Spleen (tissue), 7 donors: Measurements from ENCODE around the gene DDX5.

Source experiments
- POLR2A ChIP-seq, 3 donors: fragments of 450-650 bp; IDR thresholded peaks; one replicate each; pipeline ENCODE4 v1.5.1; 2017; ENCODE audit warnings: antibody characterized with exemption in 3 of 3, mild to moderate bottlenecking in 1 of 3
- TF ChIP-seq, protein P1 (sequence below), 11 experiments: fragments of 200-600 bp in 7 of 11; fragments of 450-650 bp in 4 of 11; sonication (generic) in 4 of 11; IDR thresholded peaks in 8 of 11; conservative IDR thresholded peaks in 3 of 11; 1 replicate in 7 of 11; 2 replicates in 4 of 11; pipeline versions ENCODE4 v1.4.0 to v1.8.0; 2016 to 2021; ENCODE audit warnings: antibody characterized with exemption in 11 of 11, inconsistent platforms in 4 of 11, mild to moderate bottlenecking in 1 of 11
- donor health status: DM: no; HTN: no; CAD: no; lungs with moderate emphysema.
- donor health status: DM: no; HTN: no; CAD: no.
- donor health status: DM: no; HTN: no; CAD: no.

DNA sequence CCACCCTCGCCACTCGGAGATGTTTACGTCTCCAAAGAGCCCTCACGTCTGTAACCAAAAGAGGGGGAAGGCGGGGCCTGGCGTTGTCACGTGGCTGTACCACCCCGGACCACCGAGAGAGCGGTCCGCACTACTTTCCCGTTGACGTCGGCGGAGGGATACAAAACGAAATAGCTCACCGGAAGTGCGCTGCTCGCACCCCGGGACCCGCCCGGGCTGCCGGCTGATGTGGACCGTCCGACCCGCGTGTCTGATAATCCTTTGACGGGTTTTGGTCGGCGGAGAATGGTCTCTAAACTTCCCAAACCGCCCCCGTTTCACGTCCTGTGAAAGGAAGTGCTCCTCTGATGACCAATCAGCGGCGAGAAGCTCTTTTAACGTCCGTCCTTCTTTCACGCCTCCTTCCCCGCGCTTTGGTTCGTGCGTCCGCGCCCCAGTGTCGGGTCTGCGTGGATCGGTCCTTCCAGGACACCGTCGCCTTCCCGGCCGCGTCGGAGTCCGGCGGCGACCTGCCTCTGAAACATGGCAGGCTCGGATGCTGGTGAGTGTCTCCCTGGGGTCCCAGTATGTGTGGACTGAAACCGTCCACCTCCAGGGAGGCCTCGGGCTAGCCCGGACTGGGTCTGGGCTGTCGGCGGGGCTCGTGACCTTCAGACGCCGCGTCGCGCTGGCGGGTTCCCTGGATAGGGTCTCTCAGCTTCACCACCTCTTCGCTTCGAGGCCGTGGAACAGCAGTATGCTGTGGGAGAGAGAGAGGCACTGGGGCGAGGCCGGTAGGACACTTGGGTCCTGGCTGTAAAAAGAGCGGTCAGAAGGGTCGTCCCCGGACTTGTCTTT lies 705 bp upstream of the DDX5 start, which contains the start of gene CEP95:
- peak; percentile 35 to 60 (median 46) for TF ChIP-seq POLR2A (IDR thresholded peaks at IDR 0.05)
- TF ChIP-seq, protein P1, sequence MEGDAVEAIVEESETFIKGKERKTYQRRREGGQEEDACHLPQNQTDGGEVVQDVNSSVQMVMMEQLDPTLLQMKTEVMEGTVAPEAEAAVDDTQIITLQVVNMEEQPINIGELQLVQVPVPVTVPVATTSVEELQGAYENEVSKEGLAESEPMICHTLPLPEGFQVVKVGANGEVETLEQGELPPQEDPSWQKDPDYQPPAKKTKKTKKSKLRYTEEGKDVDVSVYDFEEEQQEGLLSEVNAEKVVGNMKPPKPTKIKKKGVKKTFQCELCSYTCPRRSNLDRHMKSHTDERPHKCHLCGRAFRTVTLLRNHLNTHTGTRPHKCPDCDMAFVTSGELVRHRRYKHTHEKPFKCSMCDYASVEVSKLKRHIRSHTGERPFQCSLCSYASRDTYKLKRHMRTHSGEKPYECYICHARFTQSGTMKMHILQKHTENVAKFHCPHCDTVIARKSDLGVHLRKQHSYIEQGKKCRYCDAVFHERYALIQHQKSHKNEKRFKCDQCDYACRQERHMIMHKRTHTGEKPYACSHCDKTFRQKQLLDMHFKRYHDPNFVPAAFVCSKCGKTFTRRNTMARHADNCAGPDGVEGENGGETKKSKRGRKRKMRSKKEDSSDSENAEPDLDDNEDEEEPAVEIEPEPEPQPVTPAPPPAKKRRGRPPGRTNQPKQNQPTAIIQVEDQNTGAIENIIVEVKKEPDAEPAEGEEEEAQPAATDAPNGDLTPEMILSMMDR (IDR thresholded peaks at IDR 0.05 in 8 of 11, conservative IDR thresholded peaks at IDR 0.05 in 3 of 11), result peak in 2 of 11 experiments; percentile 4 to 7
